H4 (cell line): ENCODE data around the gene PVR. TPM values are rescaled to one million over a fixed set of nuclear protein-coding genes. Genes with fewer than 3 reads are reported as not detected.
"Not testable (repeated sequence)": the region's sequence is repeated elsewhere in the genome, so short reads cannot be mapped to it uniquely, and the experiment has no call there.

Source experiments
- DNase-seq: peaks from one replicate; pipeline ENCODE4 v3.0.0-alpha.2; 2015; ENCODE audit warnings: low spot score
- total RNA-seq: library from RNA; depleted of rRNA; stranded (reverse); fragments of >200 nt; shearing (Covaris generic); gene quantifications from 2 replicates; pipeline ENCODE4 v1.2.3, GENCODE V29; 2014

PVR gene
- total RNA-seq, 1 experiment from 2014 or later: 41.9 TPM

DNA sequence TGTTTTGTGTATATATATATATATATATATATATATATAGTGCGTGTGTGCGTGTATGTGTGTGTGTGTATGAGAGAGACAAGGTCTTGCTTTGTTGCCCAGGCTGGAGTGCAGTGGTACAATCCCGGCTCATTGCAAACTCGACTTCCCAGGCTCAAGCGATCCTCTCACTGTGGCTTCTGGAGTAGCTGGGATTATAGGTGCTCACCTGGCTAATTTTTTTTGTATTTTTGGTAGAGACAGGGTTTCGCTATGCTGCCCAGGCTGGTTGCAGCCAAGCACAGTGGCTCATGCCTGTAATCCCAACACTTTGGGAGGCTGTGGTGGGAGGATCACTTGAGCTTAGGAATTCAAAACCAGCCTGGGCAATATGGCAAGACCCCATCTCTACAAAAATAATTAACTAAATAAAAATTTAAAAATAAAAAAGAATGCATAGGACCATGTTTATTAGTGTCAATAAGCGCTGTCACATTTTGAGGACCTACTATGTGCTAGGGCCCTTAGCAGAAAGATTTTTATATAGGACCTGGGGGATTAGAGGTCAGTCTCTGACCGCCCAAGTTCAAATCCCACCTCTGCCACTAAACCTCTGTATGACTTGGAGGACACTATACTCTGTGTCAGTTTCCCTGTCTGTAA, 1.8 kb downstream of the PVR start:
- no peak for DNase-seq

DNA sequence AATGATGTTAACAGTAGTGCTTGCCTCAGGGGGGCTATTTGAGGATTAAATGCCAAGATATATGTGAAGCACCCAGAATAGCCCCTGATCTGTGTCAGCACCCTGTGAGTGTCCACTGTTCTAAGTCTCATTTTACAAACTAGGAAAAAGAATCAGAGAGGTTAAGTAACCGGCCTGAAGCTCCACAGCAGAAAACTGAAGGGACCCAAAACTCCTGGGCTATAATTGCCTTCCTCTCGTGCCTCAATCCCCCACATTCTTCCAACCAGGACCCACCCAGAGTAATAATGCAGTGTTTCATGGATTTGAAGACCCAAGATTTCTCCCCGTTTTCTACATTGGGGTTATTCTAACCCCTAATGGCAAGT, 2.3 kb downstream of the PVR start:
- no peak for DNase-seq

GRCh38 chr19:44647144-44647543, 3.4 kb downstream of the PVR start:
- no peak for DNase-seq

DNA sequence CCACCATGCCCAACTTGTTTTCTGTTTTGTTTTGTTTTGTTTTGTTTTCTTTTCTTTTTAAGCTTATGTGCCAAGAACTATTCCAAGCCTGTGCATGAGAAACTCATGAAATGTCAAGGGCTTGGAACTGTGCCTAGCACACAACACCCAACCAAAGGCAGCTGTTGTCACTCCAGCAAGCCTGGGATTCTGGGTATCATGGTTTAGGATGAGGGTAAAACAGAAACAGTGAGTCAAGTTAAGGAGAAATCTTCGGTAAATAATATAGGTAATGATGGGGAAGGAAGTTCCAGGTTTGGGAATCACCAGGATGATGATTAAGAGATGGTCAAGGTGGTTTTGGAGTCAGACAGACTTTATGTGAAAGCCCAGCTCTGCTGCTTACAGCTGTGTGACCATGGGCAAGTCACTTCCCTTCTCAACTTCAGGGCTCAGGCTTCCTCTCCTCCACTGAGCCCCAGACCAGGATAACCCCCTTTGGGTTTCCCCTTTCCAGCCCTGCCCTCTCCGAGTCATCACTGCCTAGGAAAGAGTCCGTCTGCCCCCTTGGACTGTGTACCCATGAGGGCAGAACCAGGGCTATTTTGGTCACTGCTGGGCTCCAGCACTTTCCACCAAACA, 5.0 kb downstream of the PVR start:
- no peak for DNase-seq

GRCh38 chr19:44649578-44650145, 6.0 kb downstream of the PVR start:
- DNase-seq: no peak

GRCh38 chr19:44653343-44653742, 9.6 kb downstream of the PVR start:
- DNase-seq: no peak

DNA sequence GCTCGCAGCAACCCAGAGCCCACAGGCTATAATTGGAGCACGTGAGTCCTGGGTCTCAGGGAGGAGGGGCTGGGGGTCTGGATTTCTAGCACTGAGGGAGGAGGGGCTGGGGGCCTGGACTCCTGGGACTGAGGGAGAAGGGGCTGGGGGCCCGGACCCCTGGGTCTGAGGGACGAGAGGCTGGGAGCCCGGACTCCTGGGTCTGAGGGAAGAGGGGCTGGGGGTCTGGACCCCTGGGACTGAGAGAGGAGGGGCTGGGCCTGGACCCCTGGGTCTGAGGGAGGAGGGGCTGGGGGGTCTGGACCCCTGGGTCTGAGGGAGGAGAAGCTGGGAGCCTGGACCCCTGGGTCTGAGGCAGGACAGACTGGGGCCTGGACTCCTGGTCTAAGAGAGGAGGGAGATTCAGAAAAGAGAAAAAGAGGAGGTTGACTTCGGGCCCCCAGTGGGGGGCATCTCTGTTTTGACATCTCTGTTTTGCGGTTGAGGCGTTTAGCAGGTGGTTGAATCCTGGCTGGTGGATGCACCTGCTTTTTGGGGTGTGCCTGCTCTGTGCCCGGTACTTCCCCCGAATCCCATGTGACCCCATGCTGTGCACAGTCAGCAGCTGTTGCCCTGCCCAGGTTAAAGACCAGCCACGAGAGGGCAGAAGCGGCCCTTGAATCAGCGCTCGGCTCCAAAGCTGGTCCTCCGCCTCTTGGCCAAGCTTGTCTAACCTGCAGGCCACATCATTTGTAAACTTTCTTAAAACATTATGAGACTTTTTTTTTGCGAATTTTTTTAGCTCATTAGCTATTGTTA, 10.5 kb downstream of the PVR start:
- peak; percentile 33 for DNase-seq

- peak; percentile 32 for DNase-seq
Observed at GRCh38 chr19:44657211-44657921, 13.7 kb downstream of the PVR start.

- DNase-seq: no peak
Observed at GRCh38 chr19:44658069-44658733, 14.5 kb downstream of the PVR start.

DNA sequence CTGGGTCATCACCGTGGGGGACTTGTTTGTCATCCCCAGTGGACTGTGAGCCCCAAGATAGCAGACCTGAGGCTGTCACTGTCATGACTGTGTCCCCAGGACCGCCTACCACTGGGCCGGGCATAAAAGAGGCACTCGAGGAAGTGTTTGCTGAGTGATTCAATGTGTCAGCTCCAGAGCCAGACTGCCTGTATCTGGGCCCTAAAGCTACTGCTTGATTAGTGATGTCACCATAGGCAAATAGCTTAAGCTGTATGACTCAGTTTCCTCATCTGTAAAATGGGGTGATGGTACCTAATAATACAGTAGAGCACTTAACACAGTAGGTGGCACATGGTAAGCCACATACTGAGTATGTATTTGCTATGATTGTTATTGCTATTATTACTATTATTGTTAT, 16.4 kb downstream of the PVR start:
- DNase-seq: no peak

GRCh38 chr19:44661205-44661604, 17.5 kb downstream of the PVR start:
- no peak for DNase-seq

DNA sequence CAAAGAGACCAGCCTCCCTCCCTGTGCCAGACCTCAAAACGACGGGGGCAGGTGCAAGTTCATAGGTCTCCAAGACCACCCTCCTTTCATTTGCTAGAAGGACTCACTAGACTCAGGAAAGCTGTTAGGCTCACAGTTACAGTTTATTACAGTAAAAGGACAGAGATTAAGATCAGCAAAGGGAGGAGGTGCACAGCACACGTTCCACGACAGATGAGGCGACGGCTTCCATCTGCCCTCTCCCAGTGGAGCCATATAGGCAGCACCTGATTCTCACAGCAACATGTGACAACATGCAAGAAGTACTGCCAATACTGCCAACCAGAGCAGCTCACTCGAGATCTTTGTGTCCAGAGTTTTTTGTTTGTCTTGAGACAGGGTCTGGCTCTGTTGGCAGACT, 18.2 kb downstream of the PVR start:
- DNase-seq: no peak

GRCh38 chr19:44662691-44663385, 19.1 kb downstream of the PVR start:
- DNase-seq: no peak

DNA sequence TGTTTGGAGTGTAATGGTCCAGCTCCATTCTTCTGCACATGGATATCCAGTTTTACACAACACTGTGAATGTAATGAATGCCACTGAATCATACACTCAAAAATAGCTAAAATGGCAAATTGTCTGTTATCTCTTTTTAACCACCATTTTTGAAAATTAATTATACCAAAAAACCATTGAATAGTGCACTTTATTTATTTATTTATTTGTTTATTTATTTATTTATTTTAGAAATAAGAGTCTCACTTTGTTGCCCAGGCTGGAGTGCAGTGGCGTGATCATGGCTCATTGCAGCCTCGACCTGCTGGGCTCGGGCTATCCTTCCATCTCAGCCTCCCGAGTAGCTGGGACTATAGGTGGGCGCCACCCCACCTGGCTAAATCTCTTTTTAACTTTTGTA, 20.3 kb downstream of the PVR start:
- DNase-seq: no peak

DNA sequence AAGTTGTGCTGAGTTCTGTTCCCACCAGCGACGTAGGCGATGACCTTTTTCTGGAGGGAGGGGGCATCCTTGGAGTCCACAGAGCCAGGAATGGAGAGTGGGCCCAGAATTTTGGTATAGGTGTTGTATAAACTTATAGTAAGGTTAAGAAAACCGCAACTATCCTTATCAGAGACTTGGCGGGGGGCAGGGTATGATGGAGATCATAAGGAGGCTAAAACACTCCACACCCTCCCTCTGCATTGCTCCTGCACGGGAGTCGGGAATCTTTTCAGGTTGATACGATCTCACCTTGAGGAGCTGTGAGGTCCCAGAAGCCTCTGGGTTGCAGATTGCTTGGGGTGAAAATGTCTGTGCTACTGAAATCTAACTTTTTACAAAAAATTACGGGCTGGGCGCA, 21.3 kb downstream of the PVR start:
- no peak for DNase-seq

- no peak for DNase-seq
Observed at GRCh38 chr19:44666852-44667556, 23.3 kb downstream of the PVR start.

- DNase-seq: no peak
Observed at GRCh38 chr19:44668985-44669764, 25.5 kb downstream of the PVR start.

DNA sequence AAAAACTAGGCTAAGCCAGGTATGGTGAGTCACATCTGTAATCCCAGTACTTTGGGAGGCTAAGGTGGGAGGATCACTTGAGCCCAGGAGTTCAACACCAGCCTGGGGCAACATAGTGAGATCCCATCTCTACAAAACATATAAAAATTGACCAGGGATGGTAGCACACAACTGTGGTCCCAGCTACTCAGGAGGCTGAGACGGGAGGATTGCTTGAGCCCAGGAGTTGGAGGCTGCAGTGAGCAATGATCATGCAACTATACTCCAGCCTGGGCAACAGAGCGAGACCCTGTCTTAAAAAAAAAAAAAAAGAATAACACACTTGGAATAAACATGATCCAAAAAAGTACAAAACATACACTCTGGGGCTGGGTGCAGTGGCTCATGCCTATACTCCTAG, 26.3 kb downstream of the PVR start:
- not testable (repeated sequence) for DNase-seq

DNA sequence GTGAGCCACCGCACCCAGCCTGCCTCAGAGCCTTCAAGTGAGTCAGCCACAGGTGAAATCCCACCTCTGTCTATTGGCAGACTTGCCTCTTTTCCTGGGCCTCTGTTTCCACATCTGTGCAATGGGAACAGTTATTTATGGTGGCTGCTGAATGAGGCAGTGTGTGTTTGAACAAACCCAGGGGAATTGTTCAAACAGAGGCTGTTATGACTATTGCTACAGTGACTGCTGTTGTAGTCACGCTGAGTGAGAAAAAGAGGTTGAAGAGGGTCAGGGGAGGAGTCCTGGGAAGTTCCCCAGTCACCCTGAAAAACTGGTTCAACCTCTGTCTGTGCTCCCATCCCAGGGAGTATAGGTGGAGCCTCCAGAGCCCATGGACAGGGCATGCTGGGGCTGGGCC, 27.7 kb downstream of the PVR start, which contains the start of gene CEACAM19:
Gene CEACAM19 (plus strand): TSS at position 83 of the 400 bp plus-strand sequence. CDS start 450 bp downstream, outside the sequence.
- no peak for DNase-seq
